Measurements from ENCODE around the gene CCDC88B. TPM values are rescaled to one million over a fixed set of nuclear protein-coding genes. Genes with fewer than 3 reads are reported as not detected.

CCDC88B gene
- total and polyA plus RNA-seq, 9 of the 15 experiments (the other 6 are each of a cell fraction or from before 2014, with no cell fraction given), result 0.13 to 18.1 (median 7.9) TPM

- 38% methylated on average over 10 of the region's 15 CpGs for WGBS (ENCODE audit: insufficient coverage, low coverage, missing lambda C conversion rate)
- ATAC-seq (no peak), FAIRE-seq (no peak), DNase-seq (ENCODE audit: extremely low read depth in 1 of 4, low spot score in 3 of 4) (no peak)
- Histone ChIP-seq H3K36me3 (ENCODE audit: control insufficient read depth, insufficient read depth, low read length) (no peaks in the 10 kb centered on the region), H3K27ac (ENCODE audit: extremely low read depth, low read depth, low read length) (no peak overlapping the region), H3K4me1 (replicated peaks in 1 of 2; ENCODE audit: control insufficient read depth in 2 of 2, insufficient read depth in 2 of 2, low read length in 2 of 2) (peaks cover 5 to 8% of the 10 kb centered on the region in 2 experiments; a peak in 4 of 5 replicates), H3K27me3 (ENCODE audit: control insufficient read depth in 2 of 2, insufficient read depth in 2 of 2, low read length in 2 of 2) (peaks cover 12 to 42% of the 10 kb centered on the region in 2 experiments), H2AFZ (ENCODE audit: low read depth, low read length) (no peak overlapping the region), H3K79me2 (ENCODE audit: control insufficient read depth, insufficient read depth, low read length) (no peaks in the 10 kb centered on the region), H3K4me3 (no peak overlapping the region), H4K20me1 (replicated peaks; ENCODE audit: control insufficient read depth, insufficient read depth, low read length) (0 out of 2 replicates have a peak, but pooled peaks cover 5% of the 10 kb centered on the region), H3K9me3 (replicated peaks; ENCODE audit: control insufficient read depth, insufficient read depth, low read depth, low read length) (peaks cover 8% of the 10 kb centered on the region), H3K9me1 (ENCODE audit: control insufficient read depth, insufficient read depth, low read length) (peaks cover 2% of the 10 kb centered on the region), H3K9ac (ENCODE audit: insufficient read depth in 1 of 2, low read depth in 2 of 2, low read length in 2 of 2) (no peak overlapping the region), H3K4me2 (ENCODE audit: insufficient read depth, low read length) (no peak overlapping the region)
- ChIA-PET CTCF (ENCODE audit: low intra/inter-chr PET ratio) (no interaction called here), POLR2A (no interaction called here)
- intact Hi-C loops (cut with micrococcal nuclease), result no loop called here
- no TSS peak for BruUV-seq (replicated peaks)
- in situ Hi-C loops (cut with MboI), result no loop called here
- TF ChIP-seq FOXK1 (CRISPR knock-in tag; IDR thresholded peaks at IDR 0.05; ENCODE audit: borderline replicate concordance) (no peak), SRSF7 (optimal IDR thresholded peaks at IDR 0.05; ENCODE audit: low read depth, low read length) (no peak), SNAPC5 (CRISPR knock-in tag; IDR thresholded peaks at IDR 0.05) (no peak), ZBTB33 (CRISPR knock-in tag; IDR thresholded peaks at IDR 0.05) (no peak), ZBTB1 (CRISPR knock-in tag; IDR thresholded peaks at IDR 0.05; ENCODE audit: borderline replicate concordance, low read depth) (no peak), ELF4 (CRISPR knock-in tag; IDR thresholded peaks at IDR 0.05) (no peak), BRF2 (IDR thresholded peaks at IDR 0.05; ENCODE audit: borderline replicate concordance, insufficient read depth, insufficient read length) (no peak), ZNF184 (CRISPR knock-in tag; IDR thresholded peaks at IDR 0.05) (no peak), ZNF165 (CRISPR knock-in tag; IDR thresholded peaks at IDR 0.05; ENCODE audit: borderline replicate concordance) (no peak), ILK (tag; IDR thresholded peaks at IDR 0.05; ENCODE audit: borderline replicate concordance, low read depth) (no peak), C11orf30 (IDR thresholded peaks at IDR 0.05; ENCODE audit: low read depth) (no peak), ZNF239 (CRISPR knock-in tag; IDR thresholded peaks at IDR 0.05) (no peak), ZC3H8 (IDR thresholded peaks at IDR 0.05) (no peak), FUS (optimal IDR thresholded peaks at IDR 0.05; ENCODE audit: low read depth, low read length) (no peak), MBD1 (CRISPR knock-in tag; IDR thresholded peaks at IDR 0.05) (no peak), STAG1 (CRISPR knock-in tag; IDR thresholded peaks at IDR 0.05; ENCODE audit: borderline replicate concordance) (no peak), PKNOX1 (IDR thresholded peaks at IDR 0.05) (no peak), GATA2 (CRISPR knock-in tag; IDR thresholded peaks at IDR 0.05) (no peak), RCOR1 (IDR thresholded peaks at IDR 0.05; ENCODE audit: borderline replicate concordance in 1 of 2, low read depth in 2 of 2, low read length in 2 of 2) (no peak)
Measured at GRCh38 chr11:64379160-64379559, 39.2 kb downstream of the CCDC88B start.
